Uterus (tissue), 2 donors: Measurements from ENCODE around the gene EPYC.

ENCODE experiments used
- POLR2A ChIP-seq, 2 donors: fragments of 450-650 bp; IDR thresholded peaks; one replicate each; pipeline ENCODE4 v1.6.1; 2016; ENCODE audit warnings: antibody characterized with exemption in 2 of 2, mild to moderate bottlenecking in 1 of 2, moderate library complexity in 1 of 2
- TF ChIP-seq, protein P1 (sequence below), 4 experiments: fragments of 200-600 bp in 2 of 4; fragments of 450-650 bp in 2 of 4; sonication (generic) in 2 of 4; IDR thresholded peaks; one replicate each; pipeline ENCODE4 v1.5.1; 2016 to 2019; ENCODE audit warnings: antibody characterized with exemption in 4 of 4, mild to moderate bottlenecking in 2 of 4, moderate library complexity in 1 of 4

DNA sequence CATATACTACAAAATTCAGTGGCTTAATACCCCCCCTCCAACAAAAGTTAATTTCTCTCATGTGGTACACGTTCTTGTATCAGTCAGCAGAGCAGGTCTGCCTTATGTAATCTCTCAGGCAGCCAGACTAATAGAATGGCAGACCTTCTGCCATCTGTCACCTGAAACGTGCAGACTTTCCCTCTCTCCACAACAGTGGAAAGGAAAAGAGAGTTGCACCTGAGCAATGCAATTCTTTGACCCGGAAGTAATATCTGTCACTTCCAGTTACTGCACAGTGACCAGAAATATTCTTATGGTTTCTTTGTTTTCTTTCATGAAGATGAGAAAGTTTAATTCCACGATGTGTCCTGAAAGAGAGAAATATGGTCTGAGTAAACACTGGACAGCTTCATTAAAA lies 38.6 kb upstream of the EPYC start:
- TF ChIP-seq, protein P1, sequence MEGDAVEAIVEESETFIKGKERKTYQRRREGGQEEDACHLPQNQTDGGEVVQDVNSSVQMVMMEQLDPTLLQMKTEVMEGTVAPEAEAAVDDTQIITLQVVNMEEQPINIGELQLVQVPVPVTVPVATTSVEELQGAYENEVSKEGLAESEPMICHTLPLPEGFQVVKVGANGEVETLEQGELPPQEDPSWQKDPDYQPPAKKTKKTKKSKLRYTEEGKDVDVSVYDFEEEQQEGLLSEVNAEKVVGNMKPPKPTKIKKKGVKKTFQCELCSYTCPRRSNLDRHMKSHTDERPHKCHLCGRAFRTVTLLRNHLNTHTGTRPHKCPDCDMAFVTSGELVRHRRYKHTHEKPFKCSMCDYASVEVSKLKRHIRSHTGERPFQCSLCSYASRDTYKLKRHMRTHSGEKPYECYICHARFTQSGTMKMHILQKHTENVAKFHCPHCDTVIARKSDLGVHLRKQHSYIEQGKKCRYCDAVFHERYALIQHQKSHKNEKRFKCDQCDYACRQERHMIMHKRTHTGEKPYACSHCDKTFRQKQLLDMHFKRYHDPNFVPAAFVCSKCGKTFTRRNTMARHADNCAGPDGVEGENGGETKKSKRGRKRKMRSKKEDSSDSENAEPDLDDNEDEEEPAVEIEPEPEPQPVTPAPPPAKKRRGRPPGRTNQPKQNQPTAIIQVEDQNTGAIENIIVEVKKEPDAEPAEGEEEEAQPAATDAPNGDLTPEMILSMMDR (IDR thresholded peaks at IDR 0.05) = no peak
- TF ChIP-seq POLR2A (IDR thresholded peaks at IDR 0.05) = no peak
